HepG2 (cell line): ENCODE data around the gene ARL4D. TPM values are rescaled to one million over a fixed set of nuclear protein-coding genes. Genes with fewer than 3 reads are reported as not detected.

Experiments
- ATF7 ChIP-seq, 2 experiments: fragments of 450-650 bp in 1 of 2; sonication (generic) in 1 of 2; formaldehyde crosslinking in 1 of 2; IDR thresholded peaks; 2 replicates each; pipeline versions ENCODE4 v1.4.0 to v1.6.1; 2016 to 2020; ENCODE audit warnings: antibody characterized with exemption in 1 of 2, mild to moderate bottlenecking in 1 of 2, missing genetic modification reagents in 1 of 2
- BHLHE40 ChIP-seq: IDR thresholded peaks from 2 replicates; pipeline ENCODE4 v1.6.1; 2011; ENCODE audit warnings: low read length, improper control_type of control experiment
- ELK4 ChIP-seq: sonication (generic); formaldehyde crosslinking; IDR thresholded peaks from 2 replicates; pipeline ENCODE4 v1.9.0; 2021; ENCODE audit warnings: missing genetic modification reagents, borderline replicate concordance
- FOXA3 ChIP-seq: IDR thresholded peaks from 2 replicates; pipeline ENCODE4 v1.6.1; 2016; ENCODE audit warnings: missing genetic modification reagents, missing compliant biosample characterization
- GLMP ChIP-seq: sonication (generic); formaldehyde crosslinking; IDR thresholded peaks from 2 replicates; pipeline ENCODE4 v1.9.0; 2021; ENCODE audit warnings: missing genetic modification reagents, mild to moderate bottlenecking, borderline replicate concordance
- HOXA3 ChIP-seq: sonication (generic); formaldehyde crosslinking; IDR thresholded peaks from 2 replicates; pipeline ENCODE4 v1.5.0; 2020; ENCODE audit warnings: missing genetic modification reagents
- MAF1 ChIP-seq: sonication (generic); formaldehyde crosslinking; IDR thresholded peaks from 2 replicates; pipeline ENCODE4 v1.5.0; 2020; ENCODE audit warnings: missing genetic modification reagents, borderline replicate concordance
- MLXIP ChIP-seq: sonication (generic); formaldehyde crosslinking; IDR thresholded peaks from 2 replicates; pipeline ENCODE4 v1.9.0; 2021; ENCODE audit warnings: missing genetic modification reagents, borderline replicate concordance
- RBAK ChIP-seq: sonication (generic); formaldehyde crosslinking; IDR thresholded peaks from 2 replicates; pipeline ENCODE4 v1.5.1; 2020; ENCODE audit warnings: mild to moderate bottlenecking, missing genetic modification reagents
- SMARCC2 ChIP-seq: fragments of 450-650 bp; IDR thresholded peaks from 2 replicates; pipeline ENCODE4 v1.6.1; 2017; ENCODE audit warnings: antibody characterized with exemption, mild to moderate bottlenecking
- SMARCE1 ChIP-seq: fragments of 450-650 bp; IDR thresholded peaks from 2 replicates; pipeline ENCODE4 v1.6.1; 2017; ENCODE audit warnings: borderline replicate concordance
- SP1 ChIP-seq, 2 experiments: fragments of 450-650 bp in 1 of 2; sonication (generic) in 1 of 2; formaldehyde crosslinking in 1 of 2; IDR thresholded peaks; 2 replicates each; pipeline versions ENCODE4 v1.4.0 to v1.6.1; 2016 to 2020; ENCODE audit warnings: missing genetic modification reagents in 1 of 2
- TBX3 ChIP-seq: fragments of 450-650 bp; IDR thresholded peaks from 2 replicates; pipeline ENCODE4 v1.6.1; 2017; ENCODE audit warnings: antibody characterized with exemption, mild to moderate bottlenecking, inconsistent platforms, borderline replicate concordance
- TCF7 ChIP-seq: sonication (generic); IDR thresholded peaks from 2 replicates; pipeline ENCODE4 v1.6.1; 2016; ENCODE audit warnings: antibody characterized with exemption, low read depth
- TEF ChIP-seq: sonication (generic); formaldehyde crosslinking; IDR thresholded peaks from 2 replicates; pipeline ENCODE4 v1.5.0; 2020; ENCODE audit warnings: missing genetic modification reagents
- ZBTB42 ChIP-seq: sonication (generic); formaldehyde crosslinking; IDR thresholded peaks from 2 replicates; pipeline ENCODE4 v1.5.0; 2020; ENCODE audit warnings: mild to moderate bottlenecking, missing genetic modification reagents
- ZNF235 ChIP-seq: sonication (generic); formaldehyde crosslinking; IDR thresholded peaks from 2 replicates; pipeline ENCODE4 v1.8.1; 2023; ENCODE audit warnings: mild to moderate bottlenecking, missing genetic modification reagents, borderline replicate concordance
- ZNF263 ChIP-seq: sonication (generic); formaldehyde crosslinking; IDR thresholded peaks from 2 replicates; pipeline ENCODE4 v1.4.0; 2020; ENCODE audit warnings: missing genetic modification reagents
- ZNF274 ChIP-seq: sonication (generic); formaldehyde crosslinking; IDR thresholded peaks from 2 replicates; pipeline ENCODE4 v1.5.1; 2020; ENCODE audit warnings: mild to moderate bottlenecking, missing genetic modification reagents
- ZNF33A ChIP-seq: sonication (generic); formaldehyde crosslinking; IDR thresholded peaks from 2 replicates; pipeline ENCODE4 v1.5.1; 2020; ENCODE audit warnings: missing genetic modification reagents, mild to moderate bottlenecking, moderate library complexity, borderline replicate concordance
- ZNF432 ChIP-seq: sonication (generic); formaldehyde crosslinking; IDR thresholded peaks from 2 replicates; pipeline ENCODE4 v1.5.0; 2020; ENCODE audit warnings: missing genetic modification reagents, mild to moderate bottlenecking, borderline replicate concordance
- polyA plus RNA-seq, 8 experiments: library from polyadenylated mRNA; depleted of rRNA in 3 of 8; stranded (reverse) in 7 of 8; unstranded in 1 of 8; fragments of >200 nt; fragmentation: Illumina TruSeq in 4 of 8; extraction: Trizol in 4 of 8; gene quantifications; 2 replicates each; pipeline versions ENCODE4 v1.2.1 to v1.2.3, GENCODE V29; 2011 to 2016; ENCODE audit warnings: low read depth in 4 of 8, missing spikeins in 1 of 8, mixed read lengths in 1 of 8; ENCODE audit not compliant: insufficient read depth in 1 of 8
- total RNA-seq, 5 experiments: library from RNA; depleted of rRNA; stranded (reverse); fragments of >200 nt; fragmentation: Illumina TruSeq; extraction: Trizol; gene quantifications; 2 replicates each; pipeline ENCODE4 v1.2.3, GENCODE V29; 2016; ENCODE audit warnings: low read depth in 1 of 5

ARL4D gene
- total and polyA plus RNA-seq, 2 of the 13 experiments (the other 11 are each of a cell fraction or from before 2014, with no cell fraction given): 9.0 to 25.9 TPM

- TF ChIP-seq TEF (CRISPR knock-in tag) (peak; percentile 7), ZNF274 (CRISPR knock-in tag) (peak; percentile 53; the same call in 1 of the 2 replicates), ZNF235 (no peak), RBAK (CRISPR knock-in tag) (0 out of 2 replicates have a peak, but pooled peaks have one; percentile 34), MLXIP (CRISPR knock-in tag) (no peak), SMARCE1 (no peak), BHLHE40 (no peak), FOXA3 (CRISPR knock-in tag) (0 out of 2 replicates have a peak, but pooled peaks have one; percentile 1), ZNF263 (CRISPR knock-in tag) (peak; percentile 44; the same call in 1 of the 2 replicates), ATF7 (IDR thresholded peaks at IDR 0.05) (no peak), ATF7 (CRISPR knock-in tag; IDR thresholded peaks at IDR 0.05) (peak; percentile 19; the same call in 1 of the 2 replicates), MAF1 (CRISPR knock-in tag) (no peak), ZNF33A (no peak), SMARCC2 (no peak), SP1 (IDR thresholded peaks at IDR 0.05) (no peak), SP1 (CRISPR knock-in tag; IDR thresholded peaks at IDR 0.05) (peak; percentile 35), ZBTB42 (CRISPR knock-in tag) (peak; percentile 27; the same call in 1 of the 2 replicates), ZNF432 (no peak), GLMP (CRISPR knock-in tag) (no peak), TCF7 (no peak), ELK4 (CRISPR knock-in tag) (no peak), TBX3 (0 out of 2 replicates have a peak, but pooled peaks have one; percentile 8), HOXA3 (CRISPR knock-in tag) (no peak)
These were observed 29.9 kb upstream of the ARL4D start (continued) for GRCh38 chr17:43368740-43369506.
